ENCODE measurements around the gene CGB3. TPM values are rescaled to one million over a fixed set of nuclear protein-coding genes. Genes with fewer than 3 reads are reported as not detected.
"Not testable (repeated sequence)": the region's sequence is repeated elsewhere in the genome, so short reads cannot be mapped to it uniquely, and the experiment has no call there.

Gene CGB3
- polyA plus RNA-seq, 1 donor (not counting 4 experiments of a cell fraction or from before 2014, with no cell fraction given), result not detected

GRCh38 chr19:49056101-49056901 lies 32.2 kb upstream of the CGB3 start:
- peaks cover 0 to 2% of the 10 kb centered on the region in 2 experiments for H3K36me3 ChIP-seq (ENCODE audit: control insufficient read depth in 2 of 2, extremely low read depth in 1 of 2, insufficient read depth in 2 of 2, low read length in 2 of 2)
- DNase-seq (ENCODE audit: low read depth, low spot score) (no peak), FAIRE-seq (peak; percentile 41)
- peak overlapping the region; percentile 41 for H2AFZ ChIP-seq (ENCODE audit: control insufficient read depth, low read length)
- peaks cover 2% of the 10 kb centered on the region for H3K9me1 ChIP-seq (ENCODE audit: control insufficient read depth, extremely low read depth, insufficient read depth, low read length)
- no peaks in the 10 kb centered on the region for H3K27me3 ChIP-seq (ENCODE audit: control insufficient read depth, extremely low read depth, insufficient read depth, low read length)
- H3K9me3 ChIP-seq (ENCODE audit: control insufficient read depth, low read depth, low read length), result no peaks in the 10 kb centered on the region
- dilution Hi-C loops (cut with MboI; ENCODE audit: extremely low pct_ligation_motif_present, low sequenced_read_pairs), result no loop called here
- no peaks in the 10 kb centered on the region for H3K79me2 ChIP-seq (ENCODE audit: control insufficient read depth, insufficient read depth, low read length)
- H3K9ac ChIP-seq (ENCODE audit: control insufficient read depth, extremely low read depth, insufficient read depth, low read length), result peak overlapping the region; percentile 79
- peak overlapping the region; percentile 95 for H3K4me2 ChIP-seq (ENCODE audit: control insufficient read depth, extremely low read depth, insufficient read depth, low read depth, low read length)
- peaks cover 14% of the 10 kb centered on the region for H3K4me1 ChIP-seq (ENCODE audit: control insufficient read depth, extremely low read depth, insufficient read depth, low read length)
- H3K27ac ChIP-seq (ENCODE audit: control insufficient read depth, insufficient read depth, low read length), result peak overlapping the region; percentile 47
- no peaks in the 10 kb centered on the region for H4K20me1 ChIP-seq (ENCODE audit: control insufficient read depth, extremely low read depth, insufficient read depth, low read length)
- peak overlapping the region; percentile 52 to 79 (median 68) for H3K4me3 ChIP-seq (ENCODE audit: control insufficient read depth in 2 of 3, extremely low read depth in 1 of 3, insufficient read depth in 2 of 3, low read depth in 1 of 3, low read length in 3 of 3)
- TF ChIP-seq EZH2 (IDR thresholded peaks at IDR 0.05; ENCODE audit: low read length) (no peak), CTCF (optimal IDR thresholded peaks at IDR 0.05 in 1 of 3, IDR thresholded peaks at IDR 0.05 in 1 of 3, conservative IDR thresholded peaks at IDR 0.05 in 1 of 3; ENCODE audit: extremely low read depth in 1 of 3, insufficient read depth in 2 of 3, low read length in 3 of 3) (peak in 1 of 3 experiments; percentile 15)

- H3K4me2 ChIP-seq (ENCODE audit: control insufficient read depth, extremely low read depth, insufficient read depth, low read depth, low read length); H2AFZ ChIP-seq (ENCODE audit: control insufficient read depth, low read length); dilution Hi-C loops (cut with MboI; ENCODE audit: extremely low pct_ligation_motif_present, low sequenced_read_pairs); H3K36me3 ChIP-seq (ENCODE audit: control insufficient read depth in 2 of 2, extremely low read depth in 1 of 2, insufficient read depth in 2 of 2, low read length in 2 of 2); H3K4me1 ChIP-seq (ENCODE audit: control insufficient read depth, extremely low read depth, insufficient read depth, low read length); H4K20me1 ChIP-seq (ENCODE audit: control insufficient read depth, extremely low read depth, insufficient read depth, low read length); H3K27me3 ChIP-seq (ENCODE audit: control insufficient read depth, extremely low read depth, insufficient read depth, low read length); H3K9ac ChIP-seq (ENCODE audit: control insufficient read depth, extremely low read depth, insufficient read depth, low read length); H3K4me3 ChIP-seq (ENCODE audit: control insufficient read depth in 2 of 3, extremely low read depth in 1 of 3, insufficient read depth in 2 of 3, low read depth in 1 of 3, low read length in 3 of 3); H3K79me2 ChIP-seq (ENCODE audit: control insufficient read depth, insufficient read depth, low read length); H3K9me1 ChIP-seq (ENCODE audit: control insufficient read depth, extremely low read depth, insufficient read depth, low read length); H3K9me3 ChIP-seq (ENCODE audit: control insufficient read depth, low read depth, low read length); DNase-seq (ENCODE audit: low read depth, low spot score); H3K27ac ChIP-seq (ENCODE audit: control insufficient read depth, insufficient read depth, low read length): not testable (repeated sequence)
- FAIRE-seq, result peak; percentile 20
Observed at GRCh38 chr19:49050376-49051033, 26.4 kb upstream of the CGB3 start.

GRCh38 chr19:49049834-49050233 lies 25.7 kb upstream of the CGB3 start:
- H3K9me1 ChIP-seq (ENCODE audit: control insufficient read depth, extremely low read depth, insufficient read depth, low read length); H3K9me3 ChIP-seq (ENCODE audit: control insufficient read depth, low read depth, low read length); H3K4me3 ChIP-seq (ENCODE audit: control insufficient read depth in 2 of 3, extremely low read depth in 1 of 3, insufficient read depth in 2 of 3, low read depth in 1 of 3, low read length in 3 of 3); H3K79me2 ChIP-seq (ENCODE audit: control insufficient read depth, insufficient read depth, low read length); H3K4me2 ChIP-seq (ENCODE audit: control insufficient read depth, extremely low read depth, insufficient read depth, low read depth, low read length); H2AFZ ChIP-seq (ENCODE audit: control insufficient read depth, low read length); DNase-seq (ENCODE audit: low read depth, low spot score); FAIRE-seq; H3K4me1 ChIP-seq (ENCODE audit: control insufficient read depth, extremely low read depth, insufficient read depth, low read length); H4K20me1 ChIP-seq (ENCODE audit: control insufficient read depth, extremely low read depth, insufficient read depth, low read length); H3K9ac ChIP-seq (ENCODE audit: control insufficient read depth, extremely low read depth, insufficient read depth, low read length); H3K27ac ChIP-seq (ENCODE audit: control insufficient read depth, insufficient read depth, low read length); H3K27me3 ChIP-seq (ENCODE audit: control insufficient read depth, extremely low read depth, insufficient read depth, low read length); H3K36me3 ChIP-seq (ENCODE audit: control insufficient read depth in 2 of 2, extremely low read depth in 1 of 2, insufficient read depth in 2 of 2, low read length in 2 of 2); dilution Hi-C loops (cut with MboI; ENCODE audit: extremely low pct_ligation_motif_present, low sequenced_read_pairs): not testable (repeated sequence)

- H3K9me3 ChIP-seq (ENCODE audit: control insufficient read depth, low read depth, low read length); H3K79me2 ChIP-seq (ENCODE audit: control insufficient read depth, insufficient read depth, low read length); H3K9ac ChIP-seq (ENCODE audit: control insufficient read depth, extremely low read depth, insufficient read depth, low read length); H3K36me3 ChIP-seq (ENCODE audit: control insufficient read depth in 2 of 2, extremely low read depth in 1 of 2, insufficient read depth in 2 of 2, low read length in 2 of 2); DNase-seq (ENCODE audit: low read depth, low spot score); H3K27ac ChIP-seq (ENCODE audit: control insufficient read depth, insufficient read depth, low read length); FAIRE-seq; H3K27me3 ChIP-seq (ENCODE audit: control insufficient read depth, extremely low read depth, insufficient read depth, low read length); H4K20me1 ChIP-seq (ENCODE audit: control insufficient read depth, extremely low read depth, insufficient read depth, low read length); H3K4me3 ChIP-seq (ENCODE audit: control insufficient read depth in 2 of 3, extremely low read depth in 1 of 3, insufficient read depth in 2 of 3, low read depth in 1 of 3, low read length in 3 of 3); H3K9me1 ChIP-seq (ENCODE audit: control insufficient read depth, extremely low read depth, insufficient read depth, low read length); dilution Hi-C loops (cut with MboI; ENCODE audit: extremely low pct_ligation_motif_present, low sequenced_read_pairs); H3K4me1 ChIP-seq (ENCODE audit: control insufficient read depth, extremely low read depth, insufficient read depth, low read length); H3K4me2 ChIP-seq (ENCODE audit: control insufficient read depth, extremely low read depth, insufficient read depth, low read depth, low read length); H2AFZ ChIP-seq (ENCODE audit: control insufficient read depth, low read length): not testable (repeated sequence)
Observed at GRCh38 chr19:49049011-49049410, 24.9 kb upstream of the CGB3 start, which contains the start of gene CGB8. Gene CGB8 (minus strand): TSS chr19:49049111. CDS start chr19:49048739, 372 bp downstream.

Measured in keratinocyte (primary cell).